GM19351 (cell line): ENCODE data around the gene CHST2.

ENCODE experiments used
- ATAC-seq: cut with Tn5 transposase; IDR thresholded peaks from one replicate; pipeline ENCODE4 v1.9.1; 2021; ENCODE audit warnings: mild to moderate bottlenecking, moderate library complexity; ENCODE audit not compliant: unreplicated experiment

The CHST2 gene

GRCh38 chr3:143128227-143128955, 8.8 kb downstream of the CHST2 start:
- ATAC-seq = no peak

GRCh38 chr3:143132246-143132980, 12.8 kb downstream of the CHST2 start:
- no peak for ATAC-seq

GRCh38 chr3:143134471-143134870, 14.9 kb downstream of the CHST2 start:
- no peak for ATAC-seq

GRCh38 chr3:143135150-143135549, 15.6 kb downstream of the CHST2 start:
- ATAC-seq = no peak

GRCh38 chr3:143137435-143138036, 18.0 kb downstream of the CHST2 start:
- ATAC-seq = no peak

- ATAC-seq = no peak
These were observed 19.4 kb downstream of the CHST2 start for GRCh38 chr3:143138953-143139352.

GRCh38 chr3:143139762-143140161, 20.2 kb downstream of the CHST2 start:
- no peak for ATAC-seq

- no peak for ATAC-seq
These were observed 21.0 kb downstream of the CHST2 start for GRCh38 chr3:143140550-143140949.

- no peak for ATAC-seq
These were observed 22.8 kb downstream of the CHST2 start for GRCh38 chr3:143142354-143142753.

GRCh38 chr3:143145906-143146305, 26.3 kb downstream of the CHST2 start:
- ATAC-seq = no peak

GRCh38 chr3:143146486-143147274, 27.1 kb downstream of the CHST2 start:
- ATAC-seq = no peak

- no peak for ATAC-seq
These were observed 28.1 kb downstream of the CHST2 start for GRCh38 chr3:143147707-143148106.

GRCh38 chr3:143150071-143150470, 30.5 kb downstream of the CHST2 start:
- ATAC-seq = no peak

- ATAC-seq = no peak
These were observed 31.6 kb downstream of the CHST2 start for GRCh38 chr3:143151004-143151731.

- ATAC-seq = no peak
These were observed 32.5 kb downstream of the CHST2 start for GRCh38 chr3:143152043-143152442.

GRCh38 chr3:143155756-143156155, 36.2 kb downstream of the CHST2 start:
- no peak for ATAC-seq

GRCh38 chr3:143158014-143158988, 38.7 kb downstream of the CHST2 start:
- ATAC-seq = peak; percentile 71

- ATAC-seq = no peak
These were observed 40.9 kb downstream of the CHST2 start for GRCh38 chr3:143160437-143160836.

GRCh38 chr3:143163562-143164100, 44.1 kb downstream of the CHST2 start:
- no peak for ATAC-seq
